K562 (cell line): ENCODE measurements around the gene SMYD1. TPM values are rescaled to one million over a fixed set of nuclear protein-coding genes. Genes with fewer than 3 reads are reported as not detected.
A peak's percentile ranks its signal among the peaks of the same experiment; 100 is the strongest.

Experiments
- ATAC-seq: fragments of 200-7000 bp; cut with Tn5 transposase; 3 replicates; pipeline ENCODE4 v1.9.1; 2020; ENCODE audit warnings: moderate library complexity
- BruUV-seq: library from RNA; stranded (reverse); fragments of 400-500 nt; replicated peaks from 2 replicates; lab custom pipeline; 2021; lab: Mats Ljungman, UMichigan
- CTCF ChIA-PET: fragments of 300-600 bp; formaldehyde crosslinking; extraction: SDS; loops from one replicate; lab custom pipeline; 2021; ENCODE audit warnings: low intra/inter-chr PET ratio; lab: Yijun Ruan, JAX
- POLR2A ChIA-PET: fragments of 300-600, 350-650 bp; sonication (Branson Sonifier 250); formaldehyde crosslinking; extraction: SDS; loops from one replicate; lab custom pipeline; 2021; ENCODE audit warnings: antibody characterized with exemption, inconsistent platforms; lab: Yijun Ruan, JAX
- DNase-seq, 4 experiments: peaks; one replicate each; pipeline versions ENCODE4 v3.0.0 to v3.0.0-alpha.2; 2011 to 2018; ENCODE audit warnings: low spot score in 3 of 4, mixed read lengths in 3 of 4; ENCODE audit errors: extremely low read depth in 1 of 4
- FAIRE-seq: peaks from 2 replicates; lab custom pipeline; 2011; peaks lifted over from hg19 to GRCh38; lab: Jason Lieb, UNC
- H2AFZ ChIP-seq: 2 replicates; pipeline ENCODE4 v1.6.0; 2011; ENCODE audit warnings: low read depth, low read length, control low read depth, inconsistent platforms
- H3K27ac ChIP-seq: fragments of 200-600 bp; 3 replicates; pipeline ENCODE4 v1.8.0; 2011; ENCODE audit warnings: low read depth, mild to moderate bottlenecking, control low read depth, inconsistent platforms, low read length, moderate library complexity, mixed read lengths; ENCODE audit errors: extremely low read depth
- H3K27me3 ChIP-seq, 2 experiments: fragments of 300-600 bp in 1 of 2; 2 replicates in 1 of 2; 3 replicates in 1 of 2; pipeline versions ENCODE4 v1.6.0 to v1.8.0; 2011; ENCODE audit warnings: inconsistent platforms in 2 of 2, low read length in 2 of 2, mild to moderate bottlenecking in 1 of 2, mixed read lengths in 1 of 2, moderate library complexity in 1 of 2; ENCODE audit not compliant: control insufficient read depth in 2 of 2, insufficient read depth in 2 of 2
- H3K36me3 ChIP-seq: fragments of 300-600 bp; 3 replicates; pipeline ENCODE4 v1.8.0; 2011; ENCODE audit warnings: mild to moderate bottlenecking, low read length, inconsistent platforms; ENCODE audit not compliant: control insufficient read depth, insufficient read depth
- H3K4me1 ChIP-seq, 2 experiments: fragments of 200-600 bp in 1 of 2; replicated peaks in 1 of 2; 2 replicates in 1 of 2; 3 replicates in 1 of 2; pipeline versions ENCODE4 v1.5.1 to v1.8.0; 2011; ENCODE audit warnings: inconsistent platforms in 2 of 2, low read length in 2 of 2, mild to moderate bottlenecking in 1 of 2, mixed read lengths in 1 of 2, moderate library complexity in 1 of 2; ENCODE audit not compliant: control insufficient read depth in 2 of 2, insufficient read depth in 2 of 2
- H3K4me2 ChIP-seq: 2 replicates; pipeline ENCODE4 v1.6.1; 2011; ENCODE audit warnings: low read length, control low read depth, inconsistent platforms, mixed read lengths; ENCODE audit not compliant: insufficient read depth
- H3K4me3 ChIP-seq: fragments of 200-600 bp; sonication (generic), shearing (Covaris generic); 2 replicates; pipeline ENCODE4 v1.5.1; 2016; ENCODE audit warnings: control low read depth, inconsistent platforms
- H3K79me2 ChIP-seq: fragments of 200-600 bp; 3 replicates; pipeline ENCODE4 v1.8.0; 2011; ENCODE audit warnings: low read length, inconsistent platforms; ENCODE audit not compliant: control insufficient read depth, insufficient read depth
- H3K9ac ChIP-seq, 2 experiments: 2 replicates each; pipeline versions ENCODE4 v1.6.0 to v1.6.1; 2011; ENCODE audit warnings: low read depth in 2 of 2, low read length in 2 of 2, control low read depth in 1 of 2, inconsistent platforms in 1 of 2, mild to moderate bottlenecking in 1 of 2, mixed read lengths in 1 of 2; ENCODE audit not compliant: insufficient read depth in 1 of 2
- H3K9me1 ChIP-seq: one replicate; pipeline ENCODE4 v1.6.0; 2011; ENCODE audit warnings: inconsistent platforms, mild to moderate bottlenecking, low read length, moderate library complexity; ENCODE audit not compliant: control insufficient read depth, insufficient read depth
- H3K9me3 ChIP-seq: replicated peaks from 2 replicates; pipeline ENCODE4 v1.5.1; 2011; ENCODE audit warnings: low read depth, low read length, inconsistent platforms; ENCODE audit not compliant: control insufficient read depth, insufficient read depth
- H4K20me1 ChIP-seq: replicated peaks from 2 replicates; pipeline ENCODE4 v1.6.1; 2011; ENCODE audit warnings: low read length, inconsistent platforms, mixed read lengths; ENCODE audit not compliant: control insufficient read depth, insufficient read depth
- E2F3 ChIP-seq: fragments of 250-450 bp; sonication (Bioruptor Pico); IDR thresholded peaks from 2 replicates; pipeline ENCODE4 v1.4.0; 2020; ENCODE audit warnings: mild to moderate bottlenecking
- FOS ChIP-seq: IDR thresholded peaks from 3 replicates; pipeline ENCODE4 v1.6.1; 2011; ENCODE audit not compliant: insufficient read length; ENCODE audit errors: extremely low read depth
- L3MBTL2 ChIP-seq: fragments of 450-650 bp; IDR thresholded peaks from 2 replicates; pipeline ENCODE4 v1.6.1; 2016; ENCODE audit warnings: mild to moderate bottlenecking, moderate library complexity
- MLLT1 ChIP-seq, 2 experiments: fragments of 450-650 bp; IDR thresholded peaks; 2 replicates each; pipeline ENCODE4 v1.6.1; 2016
- NCOA6 ChIP-seq: fragments of 450-650 bp; IDR thresholded peaks from 2 replicates; pipeline ENCODE4 v1.6.1; 2017; ENCODE audit warnings: mild to moderate bottlenecking
- PREB ChIP-seq: sonication (generic); formaldehyde crosslinking; IDR thresholded peaks from 2 replicates; pipeline ENCODE4 v1.8.1; 2023; ENCODE audit warnings: mild to moderate bottlenecking, missing genetic modification reagents
- SNAPC5 ChIP-seq: fragments of 250-450 bp; sonication (Bioruptor Pico); IDR thresholded peaks from 2 replicates; pipeline ENCODE4 v1.8.0; 2021; ENCODE audit warnings: moderate library complexity, mild to moderate bottlenecking, inconsistent platforms
- ZNF134 ChIP-seq: fragments of 250-450 bp; sonication (Bioruptor Pico); conservative IDR thresholded peaks from 2 replicates; pipeline ENCODE4 v1.4.0; 2020
- WGBS: fragments of 100-300 bp; shearing (Covaris generic); methylation state at CpG from one replicate; pipeline ENCODE4 v1.1.6; 2016; ENCODE audit warnings: low coverage, mixed read lengths; ENCODE audit not compliant: insufficient coverage; ENCODE audit errors: missing lambda C conversion rate; 5-methylcytosine and 5-hydroxymethylcytosine counted together
- in situ Hi-C: fragments of 300-500 bp; cut with MboI; formaldehyde crosslinking; loops from 4 replicates; pipeline ENCODE4 v1.15.0; 2018; ENCODE audit warnings: inconsistent platforms, mixed read lengths
- intact Hi-C: fragments of 100-400 bp; cut with micrococcal nuclease; formaldehyde crosslinking; loops from 2 replicates; pipeline ENCODE4 v1.14.2; 2022
- polyA plus RNA-seq, 8 experiments: library from polyadenylated mRNA; depleted of rRNA in 4 of 8; stranded (reverse) in 5 of 8; unstranded in 3 of 8; fragments of >200 nt; fragmentation: Nextera tagmentation in 2 of 8; fragmentation: Illumina TruSeq in 1 of 8; extraction: Ambion mirVana in 2 of 8; extraction: Trizol in 1 of 8; gene quantifications; 2 replicates each; pipeline versions ENCODE4 v1.2.1 to v1.2.3, GENCODE V29; 2011 to 2014; ENCODE audit warnings: inconsistent platforms in 1 of 8, missing spikeins in 1 of 8
- total RNA-seq, 7 experiments: library from RNA; depleted of rRNA in 6 of 7; stranded (reverse); fragments of >200 nt in 6 of 7; fragmentation: Illumina TruSeq in 2 of 7; extraction: Trizol in 2 of 7; gene quantifications; 2 replicates each; pipeline versions ENCODE4 v1.2.1 to v1.2.3, GENCODE V29; 2011 to 2021; ENCODE audit warnings: low replicate concordance in 1 of 7

SMYD1 gene
- total and polyA plus RNA-seq, 9 of the 15 experiments (the other 6 are each of a cell fraction or from before 2014, with no cell fraction given), result not detected

DNA sequence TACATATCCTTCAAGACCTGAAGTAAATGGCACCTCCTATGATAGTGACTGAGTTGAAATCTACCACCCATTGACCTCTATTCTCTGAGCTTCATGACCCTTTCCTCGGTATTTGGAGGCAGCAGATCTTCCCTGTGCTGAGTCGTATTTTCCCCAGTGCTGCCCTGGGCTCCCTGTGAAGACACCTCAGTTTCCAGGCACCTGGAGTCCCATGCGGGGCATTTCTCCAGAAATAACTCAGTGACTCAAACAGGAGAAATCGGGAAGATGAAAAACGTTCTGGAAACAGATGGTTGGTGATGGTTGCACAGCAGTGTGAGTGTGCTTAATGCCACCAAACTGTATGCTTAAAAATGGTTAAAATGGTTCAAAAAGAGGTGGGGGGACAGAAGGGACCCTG is 18.0 kb downstream of the SMYD1 start (continued):
- no peak for TF ChIP-seq MLLT1 (IDR thresholded peaks at IDR 0.05)

- 14% methylated on average over 9 of the region's 9 CpGs for WGBS
- in situ Hi-C loops, result no loop called here
- peaks cover 3 to 8% of the 10 kb centered on the region in 2 experiments; a peak in 2 of 5 replicates for H3K4me1 ChIP-seq
- CTCF ChIA-PET, result no interaction called here
- H3K4me3 ChIP-seq, result no peak overlapping the region
- no peak overlapping the region for H2AFZ ChIP-seq
- H3K27me3 ChIP-seq, result peaks cover 10 to 28% of the 10 kb centered on the region in 2 experiments; a peak in 4 of 5 replicates
- no peaks in the 10 kb centered on the region for H3K36me3 ChIP-seq
- no peak overlapping the region for H3K27ac ChIP-seq
- H3K4me2 ChIP-seq, result no peak overlapping the region
- TF ChIP-seq E2F3 (CRISPR knock-in tag), result no peak
- TF ChIP-seq L3MBTL2, result peak; percentile 60
- no peak for TF ChIP-seq NCOA6
- no peak for TF ChIP-seq PREB (CRISPR knock-in tag)
- TF ChIP-seq FOS, result no peak
- TF ChIP-seq SNAPC5 (CRISPR knock-in tag), result no peak
- no peak for TF ChIP-seq ZNF134 (CRISPR knock-in tag)
- H3K9me3 ChIP-seq, result no peaks in the 10 kb centered on the region
- BruUV-seq, result no TSS peak
- DNase-seq (no peak), ATAC-seq (no peak), FAIRE-seq (no peak)
- no peaks in the 10 kb centered on the region for H3K79me2 ChIP-seq
- H3K9me1 ChIP-seq, result no peaks in the 10 kb centered on the region
- intact Hi-C loops, result no loop called here
- no peak overlapping the region for H3K9ac ChIP-seq
- POLR2A ChIA-PET, result interaction anchor here (0.9 kb wide), 1 partner anchor 10 kb away, joined by 3 read pairs; no protein-coding TSS in a partner anchor
- H4K20me1 ChIP-seq, result no peaks in the 10 kb centered on the region
These were observed 18.8 kb downstream of the SMYD1 start for GRCh38 chr2:88086401-88086800.
